Adrenal gland (tissue), 12 donors: ENCODE measurements around the gene TAX1BP1. TPM values are rescaled to one million over a fixed set of nuclear protein-coding genes. Genes with fewer than 3 reads are reported as not detected.
A peak's percentile ranks its signal among the peaks of the same experiment; 100 is the strongest.

ENCODE experiments used
- DNase-seq, 7 donors: peaks; one replicate each; pipeline ENCODE4 v3.0.0-alpha.2; 2019 to 2020
- H3K27ac ChIP-seq, 5 donors: fragments of 200-600 bp; sonication (generic) in 4 of 5; 1 replicate in 3 of 5; 2 replicates in 2 of 5; pipeline versions ENCODE4 v1.5.1 to v1.8.0; 2016 to 2020; ENCODE audit warnings: mild to moderate bottlenecking in 1 of 5
- H3K27me3 ChIP-seq: fragments of 200-600 bp; 2 replicates; pipeline ENCODE4 v1.8.0; 2021
- H3K36me3 ChIP-seq, 2 donors: fragments of 200-600 bp; replicated peaks in 1 of 2; 1 replicate in 1 of 2; 2 replicates in 1 of 2; pipeline versions ENCODE4 v1.5.1 to v1.8.0; 2018 to 2022
- H3K4me1 ChIP-seq, 2 donors: fragments of 200-600 bp; replicated peaks in 1 of 2; 1 replicate in 1 of 2; 2 replicates in 1 of 2; pipeline versions ENCODE4 v1.5.1 to v1.8.0; 2018 to 2021
- H3K4me3 ChIP-seq, 4 donors: fragments of 200-600 bp; sonication (generic) in 3 of 4; one replicate each; pipeline ENCODE4 v1.5.1; 2016 to 2018
- H3K9me3 ChIP-seq, 3 donors: fragments of 200-600 bp; sonication (generic) in 1 of 3; replicated peaks in 1 of 3; 1 replicate in 2 of 3; 2 replicates in 1 of 3; pipeline versions ENCODE4 v1.5.1 to v1.8.0; 2016 to 2021
- CTCF ChIP-seq, 6 experiments: fragments of 450-650 bp in 4 of 6; fragments of 200-600 bp in 2 of 6; sonication (generic) in 1 of 6; IDR thresholded peaks; 1 replicate in 5 of 6; 2 replicates in 1 of 6; pipeline versions ENCODE4 v1.5.1 to v1.8.0; 2016 to 2021; ENCODE audit warnings: antibody characterized with exemption in 6 of 6, mild to moderate bottlenecking in 2 of 6, moderate library complexity in 1 of 6
- POLR2A ChIP-seq, 2 donors: fragments of 450-650 bp; IDR thresholded peaks; one replicate each; pipeline ENCODE4 v1.6.1; 2017; ENCODE audit warnings: antibody characterized with exemption in 2 of 2, mild to moderate bottlenecking in 2 of 2, moderate library complexity in 1 of 2
- WGBS, 4 donors: extraction: QIAGEN DNeasy Blood & Tissue Kit in 2 of 4; methylation state at CpG; one replicate each; pipeline versions ENCODE4 v1.1.5 to v1.1.7; 2013 to 2017; 5-methylcytosine and 5-hydroxymethylcytosine counted together
- intact Hi-C, 2 donors: fragments of 100-400 bp; cut with DNase I; formaldehyde crosslinking; loops; one replicate each; pipeline versions ENCODE4 v1.14.1 to v1.15.0; 2022 to 2023
- polyA plus RNA-seq, 3 donors: library from polyadenylated mRNA; stranded (reverse); fragments of 200-250 nt in 2 of 3; fragments of 350-450 nt in 1 of 3; fragmentation: Illumina TruSeq in 1 of 3; extraction: RNeasy Lipid Tissue Mini Kit (QIAGEN cat#74804) in 1 of 3; gene quantifications; one replicate each; pipeline ENCODE4 v1.2.3, GENCODE V29; 2013 to 2014
- total RNA-seq, 9 donors: library from RNA; depleted of rRNA in 4 of 9; stranded (reverse); fragments of >200 nt in 4 of 9; fragments of 120-200 nt in 1 of 9; fragmentation: NEBNext Ultra II Directional in 1 of 9; extraction: Animal tissue kit (Norgen Biotek cat#: 25700) in 1 of 9; gene quantifications; one replicate each; pipeline versions ENCODE4 v1.1.0 to v1.2.4, GENCODE V29; 2013 to 2023
- donor health status: healthy with polysubstance abuse.
- donor health status: Bipolar disorder and iron deficiency.
- donor health status: DM: yes; HTN: yes; CAD: no.
- donor health status: DM: no; HTN: no; CAD: no.
- donor health status: DM: no; HTN: no; CAD: no.
- donor health status: DM: yes; HTN: yes; CAD: no.

TAX1BP1 gene
- total and polyA plus RNA-seq, 12 donors = 66.5 to 274 (median 173) TPM

GRCh38 chr7:27709137-27710075 lies 30.6 kb upstream of the TAX1BP1 start:
- DNase-seq = peak; percentile 43 to 80 (median 69)
- intact Hi-C loops = no loop called here
- Histone ChIP-seq H3K4me3 (no peak overlapping the region), H3K4me1 (peaks cover 0 to 9% of the 10 kb centered on the region in 2 donors), H3K27ac (peak overlapping the region in 1 of 5 donors; percentile 57), H3K27me3 (no peaks in the 10 kb centered on the region), H3K36me3 (no peaks in the 10 kb centered on the region), H3K9me3 (no peaks in the 10 kb centered on the region)
- 55 to 64% (median 59%) methylated on average over 2 of the region's 2 CpGs for WGBS, 4 donors
- no peak for TF ChIP-seq CTCF (IDR thresholded peaks at IDR 0.05)

GRCh38 chr7:27712217-27712616 lies 27.7 kb upstream of the TAX1BP1 start:
- no peaks in the 10 kb centered on the region for H3K36me3 ChIP-seq
- no peak overlapping the region for H3K4me3 ChIP-seq
- WGBS, 4 donors = 90 to 96% (median 95%) methylated on average over 3 of the region's 3 CpGs
- H3K4me1 ChIP-seq = peaks cover 0 to 9% of the 10 kb centered on the region in 2 donors
- H3K27ac ChIP-seq = no peak overlapping the region
- H3K9me3 ChIP-seq = no peaks in the 10 kb centered on the region
- no peak for DNase-seq
- intact Hi-C loops = no loop called here
- H3K27me3 ChIP-seq = no peaks in the 10 kb centered on the region
- no peak for TF ChIP-seq POLR2A (IDR thresholded peaks at IDR 0.05)
- TF ChIP-seq CTCF (IDR thresholded peaks at IDR 0.05) = no peak

- Histone ChIP-seq H3K27me3 (no peaks in the 10 kb centered on the region), H3K27ac (no peak overlapping the region), H3K4me3 (no peak overlapping the region), H3K9me3 (no peaks in the 10 kb centered on the region), H3K4me1 (no peaks in the 10 kb centered on the region), H3K36me3 (no peaks in the 10 kb centered on the region)
- no peak for DNase-seq
- 70 to 75% (median 72%) methylated on average over 4 of the region's 4 CpGs for WGBS, 4 donors
- TF ChIP-seq POLR2A (IDR thresholded peaks at IDR 0.05) (no peak), CTCF (IDR thresholded peaks at IDR 0.05) (no peak)
- intact Hi-C loops = no loop called here
Measured at GRCh38 chr7:27714831-27715444, 25.0 kb upstream of the TAX1BP1 start.

GRCh38 chr7:27723085-27723484 lies 16.9 kb upstream of the TAX1BP1 start:
- intact Hi-C loops = no loop called here
- TF ChIP-seq CTCF (IDR thresholded peaks at IDR 0.05) = peak in 1 of 6 experiments; percentile 6
- no peak for TF ChIP-seq POLR2A (IDR thresholded peaks at IDR 0.05)
- Histone ChIP-seq H3K4me3 (no peak overlapping the region), H3K36me3 (no peaks in the 10 kb centered on the region), H3K27me3 (no peaks in the 10 kb centered on the region), H3K9me3 (no peaks in the 10 kb centered on the region), H3K4me1 (no peaks in the 10 kb centered on the region), H3K27ac (no peak overlapping the region)
- WGBS, 4 donors = 83 to 100% (median 86%) methylated on average over 1 of the region's 1 CpG
- no peak for DNase-seq
